Suppressor macrophage treated with lipopolysaccharide for 1 hour (primary cell): ENCODE measurements around the gene CTBP2.
"Not testable (repeated sequence)": the region's sequence is repeated elsewhere in the genome, so short reads cannot be mapped to it uniquely, and the experiment has no call there.

Source experiments
- DNase-seq, 3 donors: peaks; one replicate each; pipeline ENCODE4 v3.0.0-alpha.2; 2020 to 2022

CTBP2 gene

DNA sequence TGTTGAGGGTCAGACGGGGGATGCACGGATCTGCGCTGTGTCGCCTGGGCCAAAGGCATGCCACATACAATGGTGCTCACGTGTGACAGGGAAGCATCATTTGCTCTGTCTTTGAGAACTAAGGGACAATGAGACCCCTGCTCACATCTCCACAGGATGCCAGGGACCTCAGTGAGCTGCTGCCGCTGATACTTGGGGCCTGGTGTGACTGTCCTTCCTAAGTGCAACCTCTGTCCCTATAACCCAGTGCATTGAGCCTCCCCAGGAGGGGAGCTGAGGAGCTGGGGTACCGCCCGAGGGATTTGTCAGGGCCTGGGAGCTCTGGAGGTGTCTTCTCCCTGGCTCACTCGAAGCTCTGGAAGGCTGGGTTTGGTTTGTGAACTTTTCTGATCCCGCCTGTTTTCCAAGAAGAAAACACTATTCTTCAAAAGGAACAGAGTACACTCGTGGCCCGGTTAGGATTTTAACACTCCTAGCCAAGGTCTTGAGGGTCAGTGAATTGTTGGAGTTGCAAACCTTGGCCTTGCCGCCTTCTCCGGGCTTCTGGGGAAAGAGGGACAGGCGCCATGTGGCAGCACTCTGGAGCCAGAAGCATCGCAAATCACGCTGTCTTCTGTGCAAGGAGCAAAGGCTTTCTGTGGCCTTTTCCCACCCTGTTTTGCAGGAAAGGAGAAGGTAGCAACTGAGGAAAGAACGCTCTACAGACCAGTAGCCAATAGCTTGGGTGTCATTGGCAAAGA is 26.2 kb upstream of the CTBP2 start:
- DNase-seq: no peak

DNA sequence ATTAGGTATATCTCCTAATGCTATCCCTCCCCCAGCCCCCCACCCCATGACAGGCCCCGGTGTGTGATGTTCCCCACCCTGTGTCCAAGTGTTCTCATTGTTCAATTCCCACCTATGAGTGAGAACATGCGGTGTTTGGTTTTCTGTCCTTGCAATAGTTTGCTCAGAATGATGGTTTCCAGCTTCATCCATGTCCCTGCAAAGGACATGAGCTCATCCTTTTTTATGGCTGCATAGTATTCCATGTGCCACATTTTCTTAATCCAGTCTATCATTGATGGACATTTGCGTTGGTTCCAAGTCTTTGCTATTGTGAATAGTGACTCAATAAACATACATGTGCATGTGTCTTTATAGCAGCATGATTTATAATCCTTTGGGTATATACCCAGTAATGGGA is 18.7 kb upstream of the CTBP2 start:
- DNase-seq: not testable (repeated sequence)

DNA sequence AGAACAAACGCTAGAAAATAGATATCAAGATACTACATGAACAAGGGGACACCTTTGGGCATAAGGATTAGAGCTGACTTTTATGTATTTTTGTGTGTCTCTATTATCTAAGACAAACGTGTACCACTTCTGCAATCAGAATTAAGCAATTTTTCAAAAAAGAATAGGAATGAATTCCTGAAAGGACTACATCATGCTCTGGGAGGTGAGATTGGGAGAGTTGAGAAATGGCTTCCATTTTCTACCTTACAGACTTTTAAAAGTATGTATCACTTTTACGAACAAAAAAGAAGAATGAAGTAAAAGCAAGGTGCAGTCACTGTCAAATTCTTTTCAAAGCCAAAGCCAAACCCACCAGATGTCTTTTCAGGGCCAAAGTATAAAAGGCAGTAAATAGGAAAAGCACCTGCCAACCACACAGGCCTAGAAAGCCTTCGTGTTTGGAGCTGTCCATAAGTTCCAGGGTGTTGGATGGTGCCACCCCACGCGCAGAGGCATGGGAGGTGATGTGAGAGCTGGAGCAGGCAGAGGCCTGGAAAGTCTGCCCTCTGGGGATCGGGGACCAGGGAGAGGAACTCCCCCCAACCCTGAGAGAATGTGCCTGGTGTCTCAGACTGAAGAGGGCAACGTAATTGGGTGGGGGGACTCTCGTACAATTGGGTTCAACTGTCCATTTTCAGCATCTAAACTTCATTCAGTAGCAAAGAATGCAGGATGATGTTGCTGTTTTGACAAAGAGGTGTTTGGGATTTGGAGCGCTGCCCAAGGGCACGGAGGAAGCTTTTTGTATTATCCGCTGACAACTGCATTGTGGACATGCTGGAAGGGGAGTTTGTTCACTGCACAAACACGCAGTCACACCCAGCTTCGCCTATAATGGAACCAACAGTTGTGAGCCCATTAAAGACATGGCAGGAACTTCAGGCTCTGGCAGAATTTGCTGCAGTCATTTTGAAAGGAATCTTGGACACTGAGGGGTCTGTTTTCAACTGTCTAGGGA is 17.6 kb upstream of the CTBP2 start:
- no peak for DNase-seq

DNA sequence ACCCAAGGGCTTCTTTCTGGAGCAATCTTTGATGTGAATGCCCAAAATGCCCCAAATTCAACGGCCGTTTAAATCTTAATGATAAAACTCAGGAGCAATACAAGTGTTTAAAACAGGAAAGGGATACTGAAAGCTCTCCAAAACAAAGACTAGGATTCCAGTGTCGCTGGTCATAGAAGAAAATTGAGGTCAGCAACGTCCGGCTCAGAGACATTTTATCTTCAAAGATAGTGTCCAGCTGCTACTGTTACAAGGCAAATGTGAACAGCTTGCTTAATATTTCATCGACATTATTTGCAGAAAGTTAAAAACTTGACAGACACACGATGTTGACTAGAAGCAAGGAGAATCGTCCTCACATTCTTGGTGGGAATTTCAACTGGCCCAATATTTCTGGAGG is 15.4 kb upstream of the CTBP2 start:
- no peak for DNase-seq

DNA sequence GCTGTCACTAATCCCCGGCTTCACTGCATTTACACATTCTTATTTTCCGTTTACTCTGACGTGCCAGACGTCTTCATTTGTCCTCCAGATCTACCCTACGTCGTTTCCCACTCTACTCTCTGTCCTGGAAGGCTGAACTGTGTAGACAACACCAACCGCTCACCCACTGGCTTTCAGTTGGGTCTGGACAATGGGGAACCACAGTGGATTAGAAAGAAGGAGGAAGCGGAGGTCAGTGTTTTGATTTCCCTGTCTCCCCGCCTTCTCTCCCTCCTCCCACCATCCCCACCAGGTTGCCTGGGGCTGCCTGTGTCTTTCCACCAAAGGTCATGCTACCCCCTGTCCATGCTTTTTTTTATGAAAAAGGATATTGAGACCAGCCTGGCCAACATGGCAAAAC is 14.0 kb upstream of the CTBP2 start:
- no peak for DNase-seq

DNA sequence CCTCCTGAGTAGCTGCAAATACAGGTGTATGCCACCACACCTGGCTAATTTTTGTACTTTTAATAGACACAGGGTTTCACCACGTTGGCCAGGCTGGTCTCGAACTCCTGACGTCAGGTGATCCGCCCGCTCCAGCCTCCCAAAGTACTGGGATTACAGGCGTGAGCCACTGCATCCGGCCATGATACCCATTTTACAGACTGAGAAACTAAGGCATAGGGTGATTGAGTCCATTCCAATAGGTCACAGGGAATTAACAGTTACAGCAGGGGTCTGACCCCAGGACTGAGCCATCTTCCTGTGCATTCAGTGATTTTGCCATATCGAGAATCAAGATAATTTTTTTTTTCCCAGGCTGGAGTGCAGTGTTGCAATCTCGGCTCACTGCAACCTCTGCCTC is 12.3 kb upstream of the CTBP2 start:
- no peak for DNase-seq

GRCh38 chr10:125171402-125172306 is 11.3 kb upstream of the CTBP2 start:
- peak; percentile 31 to 67 (median 52) for DNase-seq

- DNase-seq: no peak
These were observed 9.6 kb upstream of the CTBP2 start for GRCh38 chr10:125169915-125170314.

DNA sequence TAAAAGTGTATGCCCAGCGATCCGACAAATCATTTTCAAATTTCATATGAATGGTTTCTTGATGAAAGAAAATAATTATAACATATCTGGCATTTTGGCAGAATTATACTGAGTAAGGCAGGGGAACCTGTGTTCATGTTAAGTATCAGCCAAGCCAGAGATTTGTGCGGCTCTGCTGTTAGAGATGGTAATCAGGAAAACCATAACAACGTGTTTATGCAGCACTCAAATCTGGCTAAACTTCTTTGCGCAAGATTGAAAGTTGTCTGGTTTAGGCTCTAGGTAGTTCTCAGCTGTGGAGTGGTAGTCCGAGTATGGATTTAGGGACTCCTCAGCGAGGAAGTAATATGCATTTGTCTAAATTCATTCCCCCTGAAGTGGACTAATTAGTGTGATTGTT is 8.9 kb upstream of the CTBP2 start:
- DNase-seq: no peak

- DNase-seq: no peak
These were observed 6.3 kb upstream of the CTBP2 start for GRCh38 chr10:125166658-125167057.

DNA sequence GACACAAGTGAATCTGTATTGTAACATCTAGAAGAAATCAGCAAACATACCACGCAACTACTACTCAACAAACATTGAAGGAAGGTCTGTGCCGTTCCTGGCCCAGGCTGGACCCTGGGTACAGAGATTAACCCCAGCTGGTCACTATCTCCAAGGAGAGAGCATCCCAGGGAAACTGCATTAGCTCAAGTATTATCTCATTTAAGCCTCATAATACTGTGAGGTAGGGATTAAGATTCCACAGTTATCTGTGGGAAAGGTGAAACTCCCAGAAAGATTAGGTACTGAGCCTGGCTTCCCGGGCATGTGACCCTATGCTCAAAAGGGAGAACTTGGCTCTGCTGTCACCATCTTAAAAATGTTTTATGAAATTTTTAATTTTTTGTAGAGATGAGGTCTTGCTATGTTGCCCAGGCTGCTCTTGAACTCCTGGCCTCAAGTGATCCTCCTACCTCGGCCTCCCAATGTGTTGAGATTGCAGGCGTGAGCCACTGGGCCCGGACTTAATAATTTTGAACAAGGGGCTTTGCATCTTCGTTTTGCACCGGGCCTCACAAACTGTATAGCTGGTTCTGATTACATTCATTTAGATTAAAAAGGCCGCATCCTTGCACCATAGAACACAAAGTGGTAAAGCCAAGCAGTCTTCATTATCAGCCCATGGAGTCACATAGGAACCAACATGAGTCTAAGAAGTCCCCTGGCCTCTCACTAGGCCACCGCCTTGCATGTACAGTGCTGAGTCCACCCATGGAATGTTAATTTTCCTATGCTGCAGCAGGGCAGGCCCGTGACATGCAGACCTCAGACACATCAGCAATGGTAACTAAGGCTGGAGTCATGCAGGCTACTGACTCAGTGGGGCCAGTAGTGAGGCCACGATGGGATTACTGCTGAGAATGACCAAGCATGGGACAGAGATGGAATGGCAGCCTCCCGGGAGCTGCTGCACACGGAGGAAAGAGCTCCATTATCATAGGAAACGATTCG is 5.5 kb upstream of the CTBP2 start:
- no peak for DNase-seq

DNA sequence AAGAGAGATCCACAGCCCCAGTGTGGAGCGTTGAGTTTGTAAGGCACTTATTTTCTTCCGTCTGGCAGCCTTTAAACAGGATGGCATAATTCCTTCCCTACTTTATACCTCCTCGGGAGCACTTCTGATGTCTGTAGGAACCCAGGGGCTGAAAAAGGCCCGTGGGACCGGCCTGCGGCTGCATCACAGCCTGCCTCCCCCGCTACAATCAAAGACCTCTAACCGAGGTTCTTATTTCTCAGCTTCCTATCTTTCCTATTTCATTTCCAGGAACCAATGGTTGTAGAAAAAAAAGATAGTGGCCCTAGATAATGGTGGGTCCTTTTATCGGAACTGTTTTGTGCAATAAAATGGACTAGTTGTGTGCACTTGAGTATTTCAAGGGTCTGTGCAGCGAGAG is 4.1 kb upstream of the CTBP2 start:
- no peak for DNase-seq

- no peak for DNase-seq
These were observed 3.4 kb upstream of the CTBP2 start for GRCh38 chr10:125163803-125164202.

- DNase-seq: not testable (repeated sequence)
These were observed 2.9 kb upstream of the CTBP2 start for GRCh38 chr10:125163312-125163711.

- DNase-seq: no peak
These were observed 2.0 kb upstream of the CTBP2 start for GRCh38 chr10:125162120-125162931.

DNA sequence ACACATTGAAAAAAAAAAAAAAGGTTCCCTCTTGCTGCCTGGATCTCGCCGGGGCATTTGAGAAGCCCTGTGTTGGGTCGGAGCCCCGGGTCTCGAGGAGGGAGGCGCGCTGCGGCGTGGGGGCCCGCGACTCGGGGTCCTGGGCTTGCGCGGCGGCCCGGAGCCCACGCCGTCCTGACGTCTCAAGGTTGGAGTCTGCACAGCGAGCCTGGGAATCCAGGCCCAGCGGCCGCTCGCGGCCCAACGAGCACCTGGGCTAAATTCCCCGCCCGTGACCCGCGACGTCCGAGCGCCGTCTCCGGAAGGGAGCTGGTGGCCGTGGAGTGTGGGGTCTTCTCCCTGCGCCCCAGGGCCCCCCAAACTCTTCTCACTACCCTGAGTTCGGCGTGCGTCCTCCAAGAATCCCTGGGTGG is 1.4 kb upstream of the CTBP2 start:
- DNase-seq: no peak

GRCh38 chr10:125160856-125161706 is 718 bp upstream of the CTBP2 start:
- peak; percentile 90 to 96 (median 93) for DNase-seq

- peak; percentile 34 to 75 (median 49) for DNase-seq
These were observed 854 bp downstream of the CTBP2 start for GRCh38 chr10:125159486-125159931.
